HG02642 (cell line): ENCODE measurements around the gene LRRC75A.

Experiments
- ATAC-seq: cut with Tn5 transposase; IDR thresholded peaks from one replicate; pipeline ENCODE4 v1.9.1; 2021; ENCODE audit warnings: mild to moderate bottlenecking; ENCODE audit not compliant: unreplicated experiment, poor library complexity

LRRC75A gene

GRCh38 chr17:16495561-16495960 lies 3.6 kb upstream of the LRRC75A start:
- ATAC-seq = no peak

GRCh38 chr17:16494059-16494458 lies 2.1 kb upstream of the LRRC75A start:
- ATAC-seq = no peak

GRCh38 chr17:16493531-16494046 lies 1.6 kb upstream of the LRRC75A start:
- ATAC-seq = no peak

GRCh38 chr17:16492613-16493530 lies 879 bp upstream of the LRRC75A start:
- no peak for ATAC-seq

GRCh38 chr17:16491131-16491702 lies 776 bp downstream of the LRRC75A start:
- ATAC-seq = no peak

- no peak for ATAC-seq
These were observed 2.6 kb downstream of the LRRC75A start for GRCh38 chr17:16489431-16489830.

GRCh38 chr17:16488968-16489337 lies 3.0 kb downstream of the LRRC75A start:
- no peak for ATAC-seq

GRCh38 chr17:16488186-16488967 lies 3.6 kb downstream of the LRRC75A start:
- no peak for ATAC-seq

GRCh38 chr17:16486373-16487250 lies 5.4 kb downstream of the LRRC75A start:
- no peak for ATAC-seq

- ATAC-seq = no peak
These were observed 7.4 kb downstream of the LRRC75A start for GRCh38 chr17:16484445-16485175.

- no peak for ATAC-seq
These were observed 8.9 kb downstream of the LRRC75A start for GRCh38 chr17:16483021-16483645.

- ATAC-seq = no peak
These were observed 9.7 kb downstream of the LRRC75A start for GRCh38 chr17:16482253-16482652.

GRCh38 chr17:16480995-16481394 lies 11.0 kb downstream of the LRRC75A start:
- no peak for ATAC-seq

GRCh38 chr17:16479264-16479663 lies 12.7 kb downstream of the LRRC75A start:
- ATAC-seq = no peak

GRCh38 chr17:16478649-16479048 lies 13.3 kb downstream of the LRRC75A start:
- ATAC-seq = no peak

- no peak for ATAC-seq
These were observed 14.3 kb downstream of the LRRC75A start for GRCh38 chr17:16477666-16478065.

- ATAC-seq = no peak
These were observed 14.7 kb downstream of the LRRC75A start for GRCh38 chr17:16477255-16477654.

GRCh38 chr17:16475179-16475704 lies 16.8 kb downstream of the LRRC75A start:
- ATAC-seq = no peak
